ENCODE measurements around the gene KDM4B.
A peak's percentile ranks its signal among the peaks of the same experiment; 100 is the strongest.
"Not testable (repeated sequence)": the region's sequence is repeated elsewhere in the genome, so short reads cannot be mapped to it uniquely, and the experiment has no call there.

Gene KDM4B

GRCh38 chr19:4969292-4969771 lies 419 bp downstream of the KDM4B start:
- no peak for DNase-seq

- DNase-seq, result peak in 1 of 5 experiments; percentile 26
Observed at GRCh38 chr19:4969772-4970531, 1.0 kb downstream of the KDM4B start.

GRCh38 chr19:4970558-4971423 lies 1.9 kb downstream of the KDM4B start:
- no peak for DNase-seq

- peak in 1 of 5 experiments; percentile 40 for DNase-seq
Observed at GRCh38 chr19:4971424-4971793, 2.5 kb downstream of the KDM4B start.

GRCh38 chr19:4971816-4972495 lies 3.0 kb downstream of the KDM4B start:
- DNase-seq, result no peak

GRCh38 chr19:4972509-4973230 lies 3.8 kb downstream of the KDM4B start:
- no peak for DNase-seq

- no peak for DNase-seq
Observed at GRCh38 chr19:4974880-4975469, 6.1 kb downstream of the KDM4B start.

- DNase-seq, result not testable (repeated sequence)
Observed at GRCh38 chr19:4975601-4976000, 6.7 kb downstream of the KDM4B start.

GRCh38 chr19:4976401-4977298 lies 7.7 kb downstream of the KDM4B start:
- DNase-seq, result no peak

- no peak for DNase-seq
Observed at GRCh38 chr19:4977299-4978174, 8.6 kb downstream of the KDM4B start.

- DNase-seq, result no peak
Observed at GRCh38 chr19:4979211-4979807, 10.4 kb downstream of the KDM4B start.

- no peak for DNase-seq
Observed at GRCh38 chr19:4980067-4980466, 11.2 kb downstream of the KDM4B start.

GRCh38 chr19:4980838-4981680 lies 12.1 kb downstream of the KDM4B start:
- DNase-seq, result no peak

GRCh38 chr19:4981681-4981958 lies 12.7 kb downstream of the KDM4B start:
- no peak for DNase-seq

GRCh38 chr19:4983346-4984105 lies 14.6 kb downstream of the KDM4B start:
- DNase-seq, result no peak

GRCh38 chr19:4984106-4984380 lies 15.1 kb downstream of the KDM4B start:
- DNase-seq, result no peak

GRCh38 chr19:4984438-4984990 lies 15.6 kb downstream of the KDM4B start:
- no peak for DNase-seq

GRCh38 chr19:4985551-4985991 lies 16.7 kb downstream of the KDM4B start:
- DNase-seq, result no peak

All from T-helper 2 cell (primary cell).